GM18858 (cell line): Measurements from ENCODE around the gene RFNG.

Experiments used
- ATAC-seq: cut with Tn5 transposase; IDR thresholded peaks from one replicate; pipeline ENCODE4 v1.9.1; 2021; ENCODE audit not compliant: unreplicated experiment

Gene RFNG

GRCh38 chr17:82078433-82078832, 26.8 kb upstream of the RFNG start:
- no peak for ATAC-seq

GRCh38 chr17:82077617-82078358, 26.2 kb upstream of the RFNG start:
- no peak for ATAC-seq

DNA sequence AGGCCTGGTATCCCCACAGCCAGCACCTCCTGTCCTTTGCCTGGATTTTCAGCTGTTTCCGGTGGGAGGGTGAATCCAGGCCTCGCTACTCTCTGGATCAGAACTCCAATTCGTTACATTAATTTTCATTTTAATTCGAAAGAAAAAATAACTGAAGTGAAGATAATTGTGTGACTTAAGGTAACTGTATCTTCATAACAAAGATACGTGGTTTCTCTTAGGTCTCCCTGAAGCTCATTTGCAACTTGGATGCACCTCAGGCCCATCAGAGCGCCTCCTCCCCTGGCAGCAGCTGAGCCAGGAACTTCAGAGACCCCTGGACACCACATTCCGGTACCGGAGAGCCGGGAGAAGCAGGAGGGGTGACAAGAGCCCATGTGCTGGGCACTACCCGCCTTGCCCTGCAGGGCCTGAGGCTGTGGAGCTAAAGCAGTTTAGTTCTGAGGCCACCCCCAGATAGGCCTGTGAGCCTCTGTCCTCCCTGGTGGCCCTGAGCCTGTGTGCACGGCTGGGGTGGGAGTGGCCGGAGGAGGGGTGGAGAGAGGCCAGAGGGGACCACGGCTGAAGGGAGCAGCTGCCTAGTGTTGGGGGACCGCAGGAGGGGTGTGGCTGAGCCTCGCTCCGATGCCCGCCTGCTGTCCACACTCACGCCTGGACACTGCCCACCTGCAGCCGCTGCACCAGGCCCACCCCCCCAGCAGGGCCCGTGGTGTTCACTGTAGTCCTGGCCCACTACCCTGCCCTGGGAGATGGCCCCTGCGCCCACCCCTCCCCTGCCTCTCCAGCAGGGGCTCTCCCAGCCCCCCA, 25.4 kb upstream of the RFNG start:
- ATAC-seq = no peak

GRCh38 chr17:82076018-82076784, 24.6 kb upstream of the RFNG start:
- ATAC-seq = no peak

GRCh38 chr17:82073446-82073845, 21.8 kb upstream of the RFNG start:
- no peak for ATAC-seq

DNA sequence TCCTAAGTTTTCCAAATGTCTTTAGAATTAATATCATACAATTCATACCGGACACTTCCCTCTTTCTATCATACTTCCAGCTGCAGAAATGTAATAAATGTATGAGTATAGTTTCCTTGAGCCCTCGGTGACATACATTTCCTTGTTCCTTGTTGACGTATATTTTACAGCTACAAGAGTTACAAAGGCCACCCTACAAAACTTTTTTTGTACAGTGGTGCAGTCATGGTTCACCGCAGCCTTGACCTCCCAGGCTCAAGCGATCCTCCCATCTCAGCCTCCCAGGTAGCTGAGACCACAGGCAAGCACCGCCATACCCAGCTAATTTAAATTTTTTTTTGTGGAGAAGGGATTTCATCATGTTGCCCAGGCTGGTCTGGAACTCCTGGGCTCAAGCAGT, 21.2 kb upstream of the RFNG start:
- ATAC-seq = no peak

- no peak for ATAC-seq
Observed at GRCh38 chr17:82070611-82071010, 19.0 kb upstream of the RFNG start.

- no peak for ATAC-seq
Observed at GRCh38 chr17:82065638-82066303, 14.2 kb upstream of the RFNG start, which contains the start of gene DUS1L. TSS of gene DUS1L (minus strand) at chr17:82065804. CDS start at chr17:82065059, 745 bp downstream.

GRCh38 chr17:82065193-82065637, 13.6 kb upstream of the RFNG start:
- ATAC-seq = no peak

DNA sequence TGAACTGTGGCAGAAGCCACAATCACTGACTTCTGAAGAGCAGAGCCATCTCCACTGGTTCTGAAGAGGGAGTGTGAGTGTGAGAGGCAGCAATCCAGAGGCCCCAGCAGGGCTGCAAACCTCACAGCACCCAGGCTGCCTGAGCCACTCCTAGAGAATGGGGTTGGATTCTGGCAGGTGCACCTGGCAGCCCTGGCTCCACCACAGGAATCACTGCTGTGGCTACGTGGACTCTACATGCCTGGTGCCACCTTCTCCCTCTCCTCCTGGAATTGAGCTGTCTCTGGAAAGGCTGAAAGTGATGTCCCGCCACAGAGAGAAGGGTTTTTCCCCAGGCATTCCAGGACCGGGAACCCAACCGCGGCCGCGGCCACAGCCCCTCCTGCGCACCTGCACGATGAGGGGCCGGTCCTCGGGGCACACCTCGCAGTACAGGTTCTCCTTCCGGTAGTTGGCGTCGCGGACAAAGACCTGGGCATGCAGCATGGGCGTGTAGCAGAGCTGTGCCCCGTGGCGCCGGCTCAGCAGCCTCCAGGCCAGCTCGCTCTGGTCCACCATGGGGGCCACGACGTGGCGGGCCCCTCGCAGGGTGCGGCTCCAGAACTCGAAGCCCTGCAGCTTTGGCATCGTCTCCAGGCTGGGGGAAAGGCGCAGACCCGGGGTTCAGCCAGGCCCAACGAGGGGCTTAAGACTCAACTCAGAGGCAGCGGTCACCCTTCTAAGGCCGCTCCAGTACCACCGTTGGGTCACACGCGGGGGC, 13.0 kb upstream of the RFNG start:
- ATAC-seq = no peak

DNA sequence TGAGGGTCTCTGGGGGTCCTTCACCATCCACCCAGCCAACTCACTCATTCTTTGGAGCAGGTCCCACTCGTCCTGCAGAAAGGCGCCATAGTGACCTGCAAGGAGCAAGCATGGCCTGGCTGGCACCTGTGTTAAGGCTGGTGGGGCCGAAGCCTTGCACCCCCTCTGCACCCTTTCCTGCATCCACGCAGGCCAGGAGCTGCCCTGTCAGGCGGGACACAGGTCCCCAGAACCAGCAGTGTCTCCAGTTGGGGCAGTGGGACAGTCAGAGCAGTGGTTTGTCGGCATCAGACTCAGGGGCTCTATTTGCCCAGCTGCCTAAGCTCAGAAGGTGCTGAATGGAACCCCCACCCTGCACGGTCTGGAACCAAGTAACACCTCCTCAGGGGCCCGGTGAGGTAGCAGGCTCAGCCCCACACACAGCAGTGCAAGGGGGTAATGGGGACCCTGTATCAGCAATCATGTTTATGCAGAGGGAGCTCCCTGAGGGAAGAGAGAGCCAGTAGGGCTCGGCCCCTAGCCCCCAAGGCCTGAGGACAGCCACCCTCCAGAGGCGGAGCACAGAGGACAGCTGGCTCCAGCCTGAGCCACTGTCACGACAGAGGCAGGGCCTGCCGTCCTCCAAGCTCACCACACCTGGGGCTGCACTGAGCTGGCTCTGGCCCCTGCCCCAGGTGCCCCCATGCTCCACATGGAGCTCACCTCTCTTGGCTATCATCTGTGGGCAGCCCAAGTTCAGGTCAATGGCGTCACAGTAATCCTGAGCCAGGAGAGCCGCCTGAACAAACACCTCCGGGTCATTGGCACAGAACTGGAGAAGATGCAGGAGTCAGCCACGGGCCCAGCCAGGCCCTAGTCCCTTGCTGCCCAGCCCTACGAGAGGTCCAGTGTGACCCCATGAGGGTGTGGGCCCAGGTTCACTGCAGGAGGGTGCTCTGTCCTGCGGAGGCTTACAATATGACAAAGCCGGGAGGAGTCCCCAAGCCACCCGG, 12.1 kb upstream of the RFNG start:
- ATAC-seq = no peak

DNA sequence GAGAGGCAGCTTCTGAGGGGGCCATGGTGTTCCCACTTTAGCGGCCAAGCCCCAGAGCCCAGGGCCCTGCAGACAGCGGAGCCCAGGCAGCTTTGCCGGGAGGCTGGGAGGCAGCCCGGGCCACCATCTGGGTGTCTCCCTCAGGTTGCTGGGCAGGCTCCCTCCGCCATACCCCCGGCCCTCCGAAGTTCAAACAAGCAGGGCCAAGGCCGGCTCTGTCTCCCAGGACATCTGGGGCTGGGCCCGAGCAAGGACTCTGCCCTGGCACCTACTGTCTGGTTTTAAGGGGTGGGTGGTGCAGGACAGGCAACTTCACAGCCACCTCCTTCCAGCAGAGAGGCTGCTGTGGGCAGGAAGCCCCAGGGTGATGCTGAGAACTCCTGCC, 11.4 kb upstream of the RFNG start:
- no peak for ATAC-seq

DNA sequence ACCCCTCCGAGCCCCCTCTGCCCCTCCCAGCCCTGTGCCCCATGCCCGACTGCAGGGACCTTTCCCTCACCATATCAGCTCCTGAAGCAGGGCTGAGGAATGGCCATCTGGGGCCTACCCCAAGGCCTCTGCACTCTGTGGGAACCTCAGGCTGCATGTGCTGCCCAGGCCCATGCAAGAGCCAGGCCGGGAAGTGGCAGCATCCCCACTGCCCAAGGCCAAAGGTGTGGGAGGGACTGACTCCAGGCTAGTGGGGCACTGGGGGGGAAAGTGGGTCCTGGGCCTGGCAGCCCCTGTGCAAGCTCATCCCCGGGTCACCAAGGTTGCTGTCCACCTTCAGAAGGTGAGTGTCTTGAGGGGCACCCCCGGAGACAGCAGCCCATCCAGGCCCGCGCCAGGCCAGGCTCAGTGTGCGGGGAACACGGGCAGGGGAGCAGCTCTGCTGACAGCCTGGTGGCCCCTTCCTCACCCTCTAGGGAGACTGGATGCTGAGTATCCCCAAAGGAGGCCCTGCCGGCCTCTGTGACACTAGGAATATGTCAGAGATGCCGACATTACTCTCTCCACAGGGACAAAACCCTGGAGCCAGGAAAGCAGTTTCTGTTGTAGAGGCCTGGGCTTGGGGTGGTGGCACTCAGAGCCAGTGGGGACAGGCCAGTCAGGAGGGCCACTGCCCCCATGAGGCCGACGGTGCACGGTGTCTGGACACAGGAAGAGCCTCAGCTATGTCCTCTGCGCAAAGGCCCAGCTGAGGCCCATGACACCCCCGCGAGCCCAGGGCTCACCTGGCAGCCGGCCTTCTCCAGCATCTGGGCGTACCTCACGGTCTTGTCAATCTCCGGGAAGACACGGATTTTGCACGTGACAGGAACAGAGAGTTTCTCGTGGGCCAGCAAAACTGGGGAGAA, 10.7 kb upstream of the RFNG start:
- no peak for ATAC-seq

DNA sequence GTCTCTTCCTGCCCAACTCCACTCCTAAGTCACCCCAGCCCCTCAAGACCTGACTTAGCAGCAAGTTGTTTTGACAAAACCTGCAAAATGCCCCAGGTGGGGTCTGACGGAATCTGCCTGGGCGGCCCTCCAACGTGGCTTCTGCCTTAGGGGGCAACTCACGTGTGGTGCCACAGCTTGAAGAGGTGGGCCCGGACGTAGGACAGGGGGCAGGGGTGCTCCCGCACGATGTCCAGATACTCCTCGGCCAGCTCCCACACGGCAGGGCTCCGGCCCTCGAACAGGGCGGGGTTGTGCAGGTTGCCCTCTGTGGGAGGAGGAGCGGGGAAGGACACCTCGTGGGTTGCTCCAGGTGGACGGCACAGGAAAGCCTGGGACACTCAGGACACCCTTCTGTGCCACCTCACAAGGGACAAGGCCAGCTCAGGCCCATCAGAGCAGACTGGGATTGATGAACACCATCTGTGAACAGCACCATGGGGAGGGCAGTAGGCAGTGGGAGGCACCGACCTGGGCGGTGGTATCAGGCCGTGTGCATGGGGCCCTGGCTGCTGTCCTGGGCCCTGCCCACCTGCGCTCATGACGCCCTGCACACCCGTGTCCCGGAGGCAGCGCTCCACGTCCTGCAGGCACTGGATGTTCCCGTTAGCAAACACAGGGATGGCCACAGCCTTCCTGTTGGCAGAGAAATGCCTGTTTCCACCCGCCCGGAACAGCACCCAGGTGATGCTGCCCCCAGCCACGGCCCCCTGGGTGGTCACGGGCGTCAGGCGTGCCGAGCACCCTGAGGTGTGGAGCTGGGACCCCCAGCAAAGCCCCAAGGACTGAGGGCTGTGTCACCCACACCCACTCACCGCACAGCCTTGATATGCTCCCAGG, 9.7 kb upstream of the RFNG start:
- no peak for ATAC-seq

GRCh38 chr17:82060614-82061013, 9.0 kb upstream of the RFNG start:
- ATAC-seq = no peak

- ATAC-seq = no peak
Observed at GRCh38 chr17:82060001-82060380, 8.4 kb upstream of the RFNG start.
